CD14-positive monocyte (primary cell): Measurements from ENCODE around the gene PSMD10. TPM values are rescaled to one million over a fixed set of nuclear protein-coding genes. Genes with fewer than 3 reads are reported as not detected.

Experiments
- DNase-seq, 3 donors: peaks; one replicate each; pipeline ENCODE4 v3.0.0-alpha.2; 2011 to 2022
- H2AFZ ChIP-seq: 2 replicates; pipeline ENCODE4 v1.6.0; 2012; ENCODE audit warnings: mild to moderate bottlenecking, low read depth, low read length, inconsistent platforms; ENCODE audit not compliant: insufficient read depth, poor library complexity, severe bottlenecking
- H3K27ac ChIP-seq, 2 donors: 1 replicate in 1 of 2; 2 replicates in 1 of 2; pipeline ENCODE4 v1.5.1; 2012 to 2013; ENCODE audit warnings: low read length in 2 of 2, control low read depth in 1 of 2, inconsistent platforms in 1 of 2, low read depth in 1 of 2, mild to moderate bottlenecking in 1 of 2
- H3K27me3 ChIP-seq, 2 donors: one replicate each; pipeline versions ENCODE4 v1.6.0 to v1.6.1; 2011 to 2013; ENCODE audit warnings: low read length in 2 of 2; ENCODE audit not compliant: control insufficient read depth in 2 of 2, insufficient read depth in 2 of 2
- H3K36me3 ChIP-seq, 2 donors: replicated peaks in 1 of 2; 1 replicate in 1 of 2; 2 replicates in 1 of 2; pipeline versions ENCODE4 v1.5.1 to v1.6.1; 2012 to 2013; ENCODE audit warnings: low read length in 2 of 2, control low read depth in 1 of 2, inconsistent platforms in 1 of 2, mild to moderate bottlenecking in 1 of 2; ENCODE audit not compliant: insufficient read depth in 2 of 2, control insufficient read depth in 1 of 2
- H3K4me1 ChIP-seq, 2 donors: 1 replicate in 1 of 2; 2 replicates in 1 of 2; pipeline versions ENCODE4 v1.5.1 to v1.6.1; 2012 to 2013; ENCODE audit warnings: low read length in 2 of 2, control low read depth in 1 of 2, inconsistent platforms in 1 of 2, mild to moderate bottlenecking in 1 of 2, moderate library complexity in 1 of 2; ENCODE audit not compliant: insufficient read depth in 2 of 2, control insufficient read depth in 1 of 2
- H3K4me2 ChIP-seq: replicated peaks from 2 replicates; pipeline ENCODE3; 2012; ENCODE audit warnings: low read length, moderate library complexity, mild to moderate bottlenecking; ENCODE audit not compliant: poor library complexity, severe bottlenecking; ENCODE audit errors: extremely low read depth
- H3K4me3 ChIP-seq, 3 experiments: fragments of 200-600 bp in 1 of 3; sonication (generic) in 1 of 3; replicated peaks in 1 of 3; 1 replicate in 2 of 3; 2 replicates in 1 of 3; pipeline ENCODE4 v1.5.1; 2011 to 2013; ENCODE audit warnings: low read length in 3 of 3, mild to moderate bottlenecking in 3 of 3, control low read depth in 2 of 3, low read depth in 2 of 3, inconsistent platforms in 1 of 3, moderate library complexity in 1 of 3
- H3K79me2 ChIP-seq: 2 replicates; pipeline ENCODE4 v1.6.0; 2012; ENCODE audit warnings: mild to moderate bottlenecking, control low read depth, inconsistent platforms, low read length, moderate library complexity; ENCODE audit not compliant: insufficient read depth
- H3K9ac ChIP-seq: 2 replicates; pipeline ENCODE4 v1.6.0; 2017; ENCODE audit warnings: low read length, mild to moderate bottlenecking; ENCODE audit not compliant: insufficient read depth, poor library complexity, severe bottlenecking
- H3K9me3 ChIP-seq, 2 donors: replicated peaks in 1 of 2; 1 replicate in 1 of 2; 2 replicates in 1 of 2; pipeline versions ENCODE4 v1.5.1 to v1.6.1; 2012 to 2013; ENCODE audit warnings: low read length in 2 of 2, control low read depth in 1 of 2; ENCODE audit not compliant: control insufficient read depth in 1 of 2, insufficient read depth in 1 of 2
- H4K20me1 ChIP-seq: 2 replicates; pipeline ENCODE4 v1.6.0; 2012; ENCODE audit warnings: mild to moderate bottlenecking, low read length, control low read depth, moderate library complexity; ENCODE audit not compliant: insufficient read depth
- H3K27ac Mint-ChIP-seq, 7 donors: one replicate each; pipeline ENCODE4 v1.8.0; 2020; ENCODE audit warnings: mild to moderate bottlenecking in 7 of 7, mixed read lengths in 7 of 7, moderate library complexity in 6 of 7, inconsistent platforms in 2 of 7
- H3K27me3 Mint-ChIP-seq, 3 donors: one replicate each; pipeline ENCODE4 v1.8.0; 2021 to 2022; ENCODE audit warnings: low read depth in 3 of 3, mild to moderate bottlenecking in 3 of 3, mixed read lengths in 3 of 3, moderate library complexity in 3 of 3, inconsistent platforms in 1 of 3
- H3K36me3 Mint-ChIP-seq, 2 donors: one replicate each; pipeline ENCODE4 v1.8.0; 2020; ENCODE audit warnings: mixed read lengths in 2 of 2, inconsistent platforms in 1 of 2, mild to moderate bottlenecking in 1 of 2
- H3K4me1 Mint-ChIP-seq: one replicate; pipeline ENCODE4 v1.8.0; 2020; ENCODE audit warnings: mild to moderate bottlenecking, mixed read lengths
- H3K4me3 Mint-ChIP-seq, 2 donors: one replicate each; pipeline ENCODE4 v1.8.0; 2020; ENCODE audit warnings: mild to moderate bottlenecking in 2 of 2, mixed read lengths in 2 of 2, moderate library complexity in 1 of 2
- H3K9me3 Mint-ChIP-seq, 7 donors: one replicate each; pipeline ENCODE4 v1.8.0; 2020 to 2022; ENCODE audit warnings: mixed read lengths in 7 of 7, mild to moderate bottlenecking in 6 of 7, moderate library complexity in 6 of 7, inconsistent platforms in 2 of 7
- CTCF ChIP-seq: fragments of 200-600 bp; IDR thresholded peaks from one replicate; pipeline ENCODE4 v1.8.0; 2022; ENCODE audit warnings: antibody characterized with exemption, mild to moderate bottlenecking
- WGBS: methylation state at CpG from one replicate; pipeline ENCODE4 v1.1.5; 2013; ENCODE audit warnings: missing lambda C conversion rate; ENCODE audit not compliant: insufficient coverage; 5-methylcytosine and 5-hydroxymethylcytosine counted together
- intact Hi-C, 2 donors: fragments of 100-400 bp; cut with micrococcal nuclease; formaldehyde crosslinking; loops; one replicate each; pipeline versions ENCODE4 v1.15.0 to v1.15.1; 2023
- polyA plus RNA-seq, 3 donors: library from polyadenylated mRNA; depleted of rRNA in 1 of 3; unstranded in 2 of 3; stranded (reverse) in 1 of 3; fragments of 300-500 nt in 2 of 3; fragments of >200 nt in 1 of 3; fragmentation: Illumina TruSeq in 2 of 3; gene quantifications; 1 replicate in 2 of 3; 2 replicates in 1 of 3; pipeline ENCODE4 v1.2.3, GENCODE V29; 2012 to 2021

PSMD10 gene
- polyA plus RNA-seq, 3 donors, result 17.9 to 70.4 (median 64.7) TPM

GRCh38 chrX:108132034-108132433, 40.7 kb upstream of the PSMD10 start:
- H3K4me1 ChIP-seq, result no peaks in the 10 kb centered on the region
- H3K4me3 Mint-ChIP-seq, result no peak overlapping the region
- H3K27ac Mint-ChIP-seq, result no peak overlapping the region
- peaks cover 0 to 1% (median 0%) of the 10 kb centered on the region in 3 donors for H3K27me3 Mint-ChIP-seq
- no peaks in the 10 kb centered on the region for H3K9me3 ChIP-seq
- H2AFZ ChIP-seq, result no peak overlapping the region
- no CpG with 5 or more reads among the region's 8 CpGs for WGBS
- peaks cover 39 to 44% of the 10 kb centered on the region in 2 donors for H3K36me3 Mint-ChIP-seq
- intact Hi-C loops, result no loop called here
- H3K79me2 ChIP-seq, result no peaks in the 10 kb centered on the region
- no peak overlapping the region for H3K4me3 ChIP-seq
- H4K20me1 ChIP-seq, result no peaks in the 10 kb centered on the region
- no peak for TF ChIP-seq CTCF
- peaks cover 24 to 54% of the 10 kb centered on the region in 2 donors for H3K36me3 ChIP-seq
- H3K27me3 ChIP-seq, result no peaks in the 10 kb centered on the region
- H3K4me2 ChIP-seq, result no peak overlapping the region
- no peak for DNase-seq
- no peaks in the 10 kb centered on the region for H3K9me3 Mint-ChIP-seq
- H3K27ac ChIP-seq, result no peak overlapping the region
- H3K9ac ChIP-seq, result no peak overlapping the region
- H3K4me1 Mint-ChIP-seq, result no peaks in the 10 kb centered on the region

- peaks cover 37 to 46% of the 10 kb centered on the region in 2 donors for H3K36me3 Mint-ChIP-seq
- H3K4me1 Mint-ChIP-seq, result peaks cover 4% of the 10 kb centered on the region
- Histone ChIP-seq H3K9me3 (no peaks in the 10 kb centered on the region), H3K9ac (no peak overlapping the region), H2AFZ (no peak overlapping the region), H3K79me2 (no peaks in the 10 kb centered on the region), H3K4me1 (no peaks in the 10 kb centered on the region), H3K27ac (no peak overlapping the region), H3K4me2 (no peak overlapping the region), H3K4me3 (no peak overlapping the region), H4K20me1 (no peaks in the 10 kb centered on the region), H3K36me3 (peaks cover 21 to 54% of the 10 kb centered on the region in 2 donors), H3K27me3 (no peaks in the 10 kb centered on the region)
- H3K4me3 Mint-ChIP-seq, result no peak overlapping the region
- no peaks in the 10 kb centered on the region for H3K9me3 Mint-ChIP-seq
- peaks cover 0 to 1% (median 0%) of the 10 kb centered on the region in 3 donors for H3K27me3 Mint-ChIP-seq
- H3K27ac Mint-ChIP-seq, result no peak overlapping the region
- intact Hi-C loops, result no loop called here
- no peak for TF ChIP-seq CTCF
- DNase-seq, result no peak
- 80% methylated on average over 2 of the region's 2 CpGs for whole genome bisulfite sequencing
Measured at GRCh38 chrX:108131471-108131870, 40.1 kb upstream of the PSMD10 start.
